GM12878 (cell line): ENCODE results near the gene BECN2. TPM values are rescaled to one million over a fixed set of nuclear protein-coding genes. Genes with fewer than 3 reads are reported as not detected.

Experiments used
- ATAC-seq: fragments of 200-7000 bp; cut with Tn5 transposase; 3 replicates; pipeline ENCODE4 v1.9.1; 2020; ENCODE audit warnings: mild to moderate bottlenecking, moderate library complexity
- BruUV-seq: library from RNA; stranded (reverse); fragments of 400-500 nt; replicated peaks from 2 replicates; lab custom pipeline; 2021; lab: Mats Ljungman, UMichigan
- CTCF ChIA-PET: fragments of 300-600 bp; sonication (Branson Sonifier 250); formaldehyde crosslinking; extraction: SDS; loops from one replicate; lab custom pipeline; 2021; ENCODE audit warnings: inconsistent platforms; lab: Yijun Ruan, JAX
- POLR2A ChIA-PET: fragments of 350-600 bp; formaldehyde crosslinking; extraction: SDS; loops from one replicate; lab custom pipeline; 2021; ENCODE audit warnings: inconsistent platforms; lab: Charles Lee
- RAD21 ChIA-PET: fragments of 300-600 bp; sonication (Branson Sonifier 250); formaldehyde crosslinking; loops from one replicate; lab custom pipeline; 2023; ENCODE audit warnings: antibody characterized with exemption; ENCODE audit not compliant: unreplicated experiment; lab: Charles Lee
- SMC1A ChIA-PET: fragments of 300-600 bp; sonication (Branson Sonifier 250); formaldehyde crosslinking; loops from one replicate; lab custom pipeline; 2023; ENCODE audit not compliant: unreplicated experiment, uncharacterized antibody; lab: Charles Lee
- DNase-seq: peaks from one replicate; pipeline ENCODE4 v3.0.0-alpha.2; 2011; ENCODE audit warnings: low read depth, low spot score
- FAIRE-seq: peaks from 3 replicates; lab custom pipeline; 2011; peaks lifted over from hg19 to GRCh38; lab: Jason Lieb, UNC
- H2AFZ ChIP-seq: 2 replicates; pipeline ENCODE4 v1.6.0; 2011; ENCODE audit warnings: low read depth, low read length, control low read depth; ENCODE audit not compliant: control insufficient read depth
- H3K27ac ChIP-seq: 2 replicates; pipeline ENCODE4 v1.5.1; 2011; ENCODE audit warnings: control low read depth; ENCODE audit not compliant: control insufficient read depth, insufficient read depth
- H3K27me3 ChIP-seq, 2 experiments: replicated peaks in 1 of 2; 2 replicates each; pipeline versions ENCODE4 v1.6.0 to v1.6.1; 2011; ENCODE audit warnings: low read length in 1 of 2; ENCODE audit not compliant: control insufficient read depth in 2 of 2, insufficient read depth in 2 of 2
- H3K36me3 ChIP-seq, 2 experiments: 2 replicates each; pipeline ENCODE4 v1.5.1; 2011; ENCODE audit warnings: low read length in 1 of 2; ENCODE audit not compliant: control insufficient read depth in 2 of 2, insufficient read depth in 2 of 2
- H3K4me1 ChIP-seq: 2 replicates; pipeline ENCODE4 v1.6.1; 2011; ENCODE audit warnings: mild to moderate bottlenecking, low read length, moderate library complexity, mixed read lengths; ENCODE audit not compliant: control insufficient read depth, insufficient read depth
- H3K4me2 ChIP-seq: 2 replicates; pipeline ENCODE4 v1.6.0; 2011; ENCODE audit warnings: control low read depth; ENCODE audit not compliant: control insufficient read depth, insufficient read depth
- H3K4me3 ChIP-seq: fragments of 200-600 bp; sonication (generic); 2 replicates; pipeline ENCODE4 v1.5.1; 2016
- H3K79me2 ChIP-seq: 2 replicates; pipeline ENCODE4 v1.6.0; 2011; ENCODE audit warnings: low read length; ENCODE audit not compliant: control insufficient read depth, insufficient read depth
- H3K9ac ChIP-seq: 2 replicates; pipeline ENCODE4 v1.8.0; 2011; ENCODE audit warnings: low read length, control low read depth, mixed read lengths; ENCODE audit not compliant: control insufficient read depth, insufficient read depth
- H3K9me3 ChIP-seq: replicated peaks from 3 replicates; pipeline ENCODE4 v1.5.1; 2011; ENCODE audit warnings: mild to moderate bottlenecking, low read length; ENCODE audit not compliant: control insufficient read depth, insufficient read depth
- H4K20me1 ChIP-seq: 2 replicates; pipeline ENCODE4 v1.6.0; 2011; ENCODE audit not compliant: control insufficient read depth, insufficient read depth
- MEF2B ChIP-seq: fragments of 450-650 bp; IDR thresholded peaks from 2 replicates; pipeline ENCODE4 v1.6.1; 2018; ENCODE audit warnings: mild to moderate bottlenecking, moderate library complexity; ENCODE audit not compliant: partially characterized antibody, poor library complexity, severe bottlenecking
- MYB ChIP-seq: fragments of 150-350 bp; IDR thresholded peaks from 2 replicates; pipeline ENCODE4 v1.6.1; 2014; ENCODE audit warnings: mild to moderate bottlenecking, low read depth, low read length, borderline replicate concordance
- RAD21 ChIP-seq: IDR thresholded peaks from 2 replicates; pipeline ENCODE4 v1.6.1; 2011; ENCODE audit warnings: mild to moderate bottlenecking, low read depth, low read length, moderate library complexity; ENCODE audit not compliant: insufficient read depth
- RB1 ChIP-seq: fragments of 450-650 bp; formaldehyde crosslinking; IDR thresholded peaks from 2 replicates; pipeline ENCODE4 v1.6.1; 2017; ENCODE audit warnings: mild to moderate bottlenecking, borderline replicate concordance
- TARDBP ChIP-seq: IDR thresholded peaks from 2 replicates; pipeline ENCODE4 v1.6.1; 2016; ENCODE audit warnings: borderline replicate concordance
- whole genome bisulfite sequencing: methylation state at CpG from one replicate; pipeline ENCODE4 v1.1.6; 2016; ENCODE audit warnings: low lambda C conversion rate; ENCODE audit not compliant: insufficient replicate concordance, insufficient coverage; ENCODE audit errors: missing lambda C conversion rate; 5-methylcytosine and 5-hydroxymethylcytosine counted together
- in situ Hi-C: fragments of 300-500 bp; cut with MboI; formaldehyde crosslinking; loops from 9 replicates; pipeline ENCODE4 v1.14.3; 2018; ENCODE audit warnings: mixed read lengths
- intact Hi-C: fragments of 100-400 bp; cut with micrococcal nuclease; formaldehyde crosslinking; loops from one replicate; pipeline ENCODE4 v1.14.2; 2022; ENCODE audit not compliant: unreplicated experiment
- polyA plus RNA-seq, 11 experiments: library from polyadenylated mRNA; depleted of rRNA in 4 of 11; unstranded in 6 of 11; stranded (reverse) in 5 of 11; fragments of >200 nt; fragmentation: Nextera tagmentation in 4 of 11; fragmentation: Illumina TruSeq in 1 of 11; extraction: Ambion mirVana in 4 of 11; extraction: Trizol in 1 of 11; gene quantifications; 1 replicate in 1 of 11; 2 replicates in 10 of 11; pipeline versions ENCODE4 v1.2.1 to v1.2.3, GENCODE V29; 2011 to 2016; ENCODE audit warnings: inconsistent platforms in 2 of 11, missing spikeins in 2 of 11, low read depth in 1 of 11
- total RNA-seq, 4 experiments: library from RNA; depleted of rRNA in 3 of 4; stranded (reverse); fragments of >200 nt in 3 of 4; fragmentation: Illumina TruSeq in 1 of 4; extraction: Trizol in 1 of 4; gene quantifications; 2 replicates each; pipeline versions ENCODE4 v1.2.1 to v1.2.3, GENCODE V29; 2013 to 2021
- TF ChIP-seq, protein P1 (sequence below): fragments of 450-650 bp; IDR thresholded peaks from 2 replicates; pipeline ENCODE4 v1.6.1; 2016; ENCODE audit warnings: mild to moderate bottlenecking
- TF ChIP-seq, protein P2 (sequence below): fragments of 450-650 bp; IDR thresholded peaks from 2 replicates; pipeline ENCODE4 v1.6.1; 2017; ENCODE audit warnings: mild to moderate bottlenecking, low read depth, inconsistent platforms; ENCODE audit not compliant: poor library complexity, severe bottlenecking
- TF ChIP-seq, protein P3 (sequence below): fragments of 450-650 bp; IDR thresholded peaks from 2 replicates; pipeline ENCODE4 v1.6.1; 2017; ENCODE audit warnings: mild to moderate bottlenecking, moderate library complexity
- TF ChIP-seq, protein P4 (sequence below): fragments of 450-650 bp; IDR thresholded peaks from 2 replicates; pipeline ENCODE4 v1.6.1; 2017; ENCODE audit warnings: mild to moderate bottlenecking

The BECN2 gene
- total and polyA plus RNA-seq, 10 of the 15 experiments (the other 5 are each of a cell fraction or from before 2014, with no cell fraction given) = not detected

DNA sequence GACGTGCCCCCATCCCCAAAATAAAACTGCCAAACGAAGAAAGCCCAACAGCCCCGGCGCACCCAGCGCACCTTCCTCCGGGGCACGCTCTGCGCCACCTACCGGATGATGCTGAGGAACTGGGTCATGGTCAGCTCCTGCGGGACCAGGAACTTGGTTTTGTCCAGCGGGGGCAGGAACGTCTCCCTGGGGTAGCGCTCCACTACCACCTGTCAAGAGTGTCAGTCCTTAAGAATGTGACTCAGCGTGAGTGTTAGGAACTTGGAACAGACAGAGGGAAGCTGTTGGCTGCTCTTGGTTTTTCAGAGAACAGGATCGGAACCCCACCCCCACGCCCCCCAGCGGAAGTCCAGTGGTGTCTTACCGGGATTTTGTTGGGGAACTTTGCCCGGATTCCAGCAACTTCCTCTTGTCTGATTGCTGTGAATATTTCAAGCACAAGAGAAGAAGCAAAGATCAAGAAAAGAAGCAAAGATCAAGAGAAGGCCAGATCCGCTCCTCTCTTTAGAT, 40.9 kb downstream of the BECN2 start (continued):
- no peak for TF ChIP-seq MYB
- TF ChIP-seq, protein P1, sequence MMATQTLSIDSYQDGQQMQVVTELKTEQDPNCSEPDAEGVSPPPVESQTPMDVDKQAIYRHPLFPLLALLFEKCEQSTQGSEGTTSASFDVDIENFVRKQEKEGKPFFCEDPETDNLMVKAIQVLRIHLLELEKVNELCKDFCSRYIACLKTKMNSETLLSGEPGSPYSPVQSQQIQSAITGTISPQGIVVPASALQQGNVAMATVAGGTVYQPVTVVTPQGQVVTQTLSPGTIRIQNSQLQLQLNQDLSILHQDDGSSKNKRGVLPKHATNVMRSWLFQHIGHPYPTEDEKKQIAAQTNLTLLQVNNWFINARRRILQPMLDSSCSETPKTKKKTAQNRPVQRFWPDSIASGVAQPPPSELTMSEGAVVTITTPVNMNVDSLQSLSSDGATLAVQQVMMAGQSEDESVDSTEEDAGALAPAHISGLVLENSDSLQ = no peak
- TF ChIP-seq, protein P2, sequence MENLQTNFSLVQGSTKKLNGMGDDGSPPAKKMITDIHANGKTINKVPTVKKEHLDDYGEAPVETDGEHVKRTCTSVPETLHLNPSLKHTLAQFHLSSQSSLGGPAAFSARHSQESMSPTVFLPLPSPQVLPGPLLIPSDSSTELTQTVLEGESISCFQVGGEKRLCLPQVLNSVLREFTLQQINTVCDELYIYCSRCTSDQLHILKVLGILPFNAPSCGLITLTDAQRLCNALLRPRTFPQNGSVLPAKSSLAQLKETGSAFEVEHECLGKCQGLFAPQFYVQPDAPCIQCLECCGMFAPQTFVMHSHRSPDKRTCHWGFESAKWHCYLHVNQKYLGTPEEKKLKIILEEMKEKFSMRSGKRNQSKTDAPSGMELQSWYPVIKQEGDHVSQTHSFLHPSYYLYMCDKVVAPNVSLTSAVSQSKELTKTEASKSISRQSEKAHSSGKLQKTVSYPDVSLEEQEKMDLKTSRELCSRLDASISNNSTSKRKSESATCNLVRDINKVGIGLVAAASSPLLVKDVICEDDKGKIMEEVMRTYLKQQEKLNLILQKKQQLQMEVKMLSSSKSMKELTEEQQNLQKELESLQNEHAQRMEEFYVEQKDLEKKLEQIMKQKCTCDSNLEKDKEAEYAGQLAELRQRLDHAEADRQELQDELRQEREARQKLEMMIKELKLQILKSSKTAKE = no peak
- TF ChIP-seq RAD21 = peak; percentile 38
- TF ChIP-seq MEF2B = no peak
- TF ChIP-seq TARDBP = no peak

DNA sequence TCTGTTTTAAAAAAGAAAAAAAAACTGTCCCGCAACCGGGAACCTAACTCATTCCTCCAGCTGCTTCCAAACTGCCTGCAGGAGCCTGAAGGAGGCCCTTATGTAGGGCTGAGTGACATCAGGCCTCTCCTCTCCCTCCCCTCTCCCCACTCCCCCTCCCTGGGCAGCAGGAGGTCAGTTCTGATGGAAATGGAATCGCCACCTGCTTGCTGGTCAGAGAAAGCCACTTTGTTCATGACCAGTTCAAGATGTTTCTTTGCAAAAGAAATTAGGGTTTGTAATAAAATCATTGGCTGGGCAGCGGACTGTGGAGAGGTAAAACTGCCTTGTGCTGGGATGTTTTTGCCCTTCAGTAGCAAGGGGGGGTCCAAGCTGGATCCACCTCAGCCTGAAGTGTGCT, 41.5 kb downstream of the BECN2 start, which contains the start of gene MAP1LC3C:
Gene MAP1LC3C, minus strand, starts transcription at position 73 of the 400 bp plus-strand sequence. CDS start 90 bp downstream, outside the sequence.
- FAIRE-seq (no peak), DNase-seq (no peak), ATAC-seq (peak; percentile 13; the same call in 2 of the 3 replicates)
- 50% methylated on average over 4 of the region's 4 CpGs for WGBS
- Histone ChIP-seq H3K4me1 (no peaks in the 10 kb centered on the region; the same call in 1 of the 2 replicates), H3K27me3 (no peaks in the 10 kb centered on the region; a peak in 1 of 4 replicates), H3K9ac (no peak within 1 kb of the TSS), H3K4me3 (peak within 1 kb of the TSS; percentile 47; the same call in 1 of the 2 replicates), H2AFZ (peak within 1 kb of the TSS; percentile 91), H3K4me2 (peak within 1 kb of the TSS; percentile 88), H3K27ac (no peak within 1 kb of the TSS), H3K36me3 (no peaks in the 10 kb centered on the region), H3K9me3 (no peaks in the 10 kb centered on the region), H4K20me1 (no peaks in the 10 kb centered on the region), H3K79me2 (no peaks in the 10 kb centered on the region)
- no peak for TF ChIP-seq RB1
- TF ChIP-seq, protein P3, sequence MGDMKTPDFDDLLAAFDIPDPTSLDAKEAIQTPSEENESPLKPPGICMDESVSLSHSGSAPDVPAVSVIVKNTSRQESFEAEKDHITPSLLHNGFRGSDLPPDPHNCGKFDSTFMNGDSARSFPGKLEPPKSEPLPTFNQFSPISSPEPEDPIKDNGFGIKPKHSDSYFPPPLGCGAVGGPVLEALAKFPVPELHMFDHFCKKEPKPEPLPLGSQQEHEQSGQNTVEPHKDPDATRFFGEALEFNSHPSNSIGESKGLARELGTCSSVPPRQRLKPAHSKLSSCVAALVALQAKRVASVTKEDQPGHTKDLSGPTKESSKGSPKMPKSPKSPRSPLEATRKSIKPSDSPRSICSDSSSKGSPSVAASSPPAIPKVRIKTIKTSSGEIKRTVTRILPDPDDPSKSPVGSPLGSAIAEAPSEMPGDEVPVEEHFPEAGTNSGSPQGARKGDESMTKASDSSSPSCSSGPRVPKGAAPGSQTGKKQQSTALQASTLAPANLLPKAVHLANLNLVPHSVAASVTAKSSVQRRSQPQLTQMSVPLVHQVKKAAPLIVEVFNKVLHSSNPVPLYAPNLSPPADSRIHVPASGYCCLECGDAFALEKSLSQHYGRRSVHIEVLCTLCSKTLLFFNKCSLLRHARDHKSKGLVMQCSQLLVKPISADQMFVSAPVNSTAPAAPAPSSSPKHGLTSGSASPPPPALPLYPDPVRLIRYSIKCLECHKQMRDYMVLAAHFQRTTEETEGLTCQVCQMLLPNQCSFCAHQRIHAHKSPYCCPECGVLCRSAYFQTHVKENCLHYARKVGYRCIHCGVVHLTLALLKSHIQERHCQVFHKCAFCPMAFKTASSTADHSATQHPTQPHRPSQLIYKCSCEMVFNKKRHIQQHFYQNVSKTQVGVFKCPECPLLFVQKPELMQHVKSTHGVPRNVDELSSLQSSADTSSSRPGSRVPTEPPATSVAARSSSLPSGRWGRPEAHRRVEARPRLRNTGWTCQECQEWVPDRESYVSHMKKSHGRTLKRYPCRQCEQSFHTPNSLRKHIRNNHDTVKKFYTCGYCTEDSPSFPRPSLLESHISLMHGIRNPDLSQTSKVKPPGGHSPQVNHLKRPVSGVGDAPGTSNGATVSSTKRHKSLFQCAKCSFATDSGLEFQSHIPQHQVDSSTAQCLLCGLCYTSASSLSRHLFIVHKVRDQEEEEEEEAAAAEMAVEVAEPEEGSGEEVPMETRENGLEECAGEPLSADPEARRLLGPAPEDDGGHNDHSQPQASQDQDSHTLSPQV = no peak
- TF ChIP-seq, protein P4, sequence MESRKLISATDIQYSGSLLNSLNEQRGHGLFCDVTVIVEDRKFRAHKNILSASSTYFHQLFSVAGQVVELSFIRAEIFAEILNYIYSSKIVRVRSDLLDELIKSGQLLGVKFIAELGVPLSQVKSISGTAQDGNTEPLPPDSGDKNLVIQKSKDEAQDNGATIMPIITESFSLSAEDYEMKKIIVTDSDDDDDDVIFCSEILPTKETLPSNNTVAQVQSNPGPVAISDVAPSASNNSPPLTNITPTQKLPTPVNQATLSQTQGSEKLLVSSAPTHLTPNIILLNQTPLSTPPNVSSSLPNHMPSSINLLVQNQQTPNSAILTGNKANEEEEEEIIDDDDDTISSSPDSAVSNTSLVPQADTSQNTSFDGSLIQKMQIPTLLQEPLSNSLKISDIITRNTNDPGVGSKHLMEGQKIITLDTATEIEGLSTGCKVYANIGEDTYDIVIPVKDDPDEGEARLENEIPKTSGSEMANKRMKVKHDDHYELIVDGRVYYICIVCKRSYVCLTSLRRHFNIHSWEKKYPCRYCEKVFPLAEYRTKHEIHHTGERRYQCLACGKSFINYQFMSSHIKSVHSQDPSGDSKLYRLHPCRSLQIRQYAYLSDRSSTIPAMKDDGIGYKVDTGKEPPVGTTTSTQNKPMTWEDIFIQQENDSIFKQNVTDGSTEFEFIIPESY = no peak
- ChIA-PET CTCF (interaction anchor here (0.7 to 5.5 kb wide), 11 partner anchors 8 to 388 kb away, joined by 3 to 39 read pairs (median 5); partner anchors contain the start of gene EXO1), SMC1A (interaction anchor here (1.1 to 1.9 kb wide), 5 partner anchors 10 to 388 kb away, joined by 3 to 5 read pairs (median 5); no protein-coding TSS in a partner anchor), RAD21 (interaction anchor here (0.8 to 1.5 kb wide), 3 partner anchors 13 to 388 kb away, joined by 3 read pairs; no protein-coding TSS in a partner anchor), POLR2A (no interaction called here)
- BruUV-seq = no TSS peak
- in situ Hi-C loops = loop anchor here (5.0 to 10.0 kb wide), 3 partner anchors 102 to 464 kb away; partner anchors contain the start of gene KMO
- intact Hi-C loops = loop anchor here (5.0 kb wide), 3 partner anchors 152 to 467 kb away; partner anchors contain the start of genes EXO1 and KMO
